ENCODE measurements around the gene LAMA5.

The LAMA5 gene

DNA sequence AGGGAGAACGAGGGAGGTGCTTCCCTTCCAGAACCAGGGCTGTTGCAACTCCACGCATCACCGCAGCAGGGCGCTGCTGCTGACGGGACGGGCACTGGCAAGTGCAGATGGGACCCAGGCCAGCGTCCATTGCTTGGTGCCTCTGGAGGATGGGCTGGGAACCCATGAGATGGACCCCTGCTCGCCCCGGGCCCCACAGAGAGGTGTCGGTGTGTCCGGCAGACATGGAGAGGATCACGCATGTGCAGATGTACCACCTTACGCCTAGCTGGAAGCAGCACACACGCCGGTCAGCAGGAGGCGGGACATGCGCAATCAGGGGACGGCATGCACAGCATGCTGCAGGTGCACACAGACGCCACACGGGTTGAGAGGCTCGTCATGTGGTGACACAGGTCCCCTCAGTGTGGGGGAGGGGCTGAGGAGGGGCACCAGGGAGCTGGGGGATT, 34.2 kb upstream of the LAMA5 start:
- TF ChIP-seq, protein P1, sequence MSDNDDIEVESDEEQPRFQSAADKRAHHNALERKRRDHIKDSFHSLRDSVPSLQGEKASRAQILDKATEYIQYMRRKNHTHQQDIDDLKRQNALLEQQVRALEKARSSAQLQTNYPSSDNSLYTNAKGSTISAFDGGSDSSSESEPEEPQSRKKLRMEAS (IDR thresholded peaks at IDR 0.05) = no peak
- TF ChIP-seq FOXM1 (IDR thresholded peaks at IDR 0.05; ENCODE audit: borderline replicate concordance, low read depth) (no peak), CEBPB (IDR thresholded peaks at IDR 0.05) (no peak)

DNA sequence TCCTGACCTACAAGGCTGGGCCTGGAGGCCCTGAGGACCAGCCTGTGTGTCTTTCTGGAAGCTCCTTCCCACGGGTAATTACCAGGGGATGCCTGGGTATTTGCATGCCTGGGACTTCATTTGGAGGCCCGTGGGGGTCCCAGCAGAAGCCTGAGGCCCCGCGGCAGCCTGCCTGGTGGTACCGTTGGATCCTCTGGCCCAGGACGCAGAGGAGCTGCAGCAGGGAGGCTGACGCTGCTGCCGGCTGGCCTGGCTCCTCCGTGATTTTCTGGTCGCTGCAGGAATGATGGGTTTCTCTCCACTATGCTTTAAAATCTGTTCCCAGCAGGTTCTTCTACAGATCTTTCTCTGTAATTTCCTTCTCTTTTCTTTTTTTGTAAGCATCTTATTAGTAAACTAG, 33.4 kb upstream of the LAMA5 start:
- TF ChIP-seq, protein P2, sequence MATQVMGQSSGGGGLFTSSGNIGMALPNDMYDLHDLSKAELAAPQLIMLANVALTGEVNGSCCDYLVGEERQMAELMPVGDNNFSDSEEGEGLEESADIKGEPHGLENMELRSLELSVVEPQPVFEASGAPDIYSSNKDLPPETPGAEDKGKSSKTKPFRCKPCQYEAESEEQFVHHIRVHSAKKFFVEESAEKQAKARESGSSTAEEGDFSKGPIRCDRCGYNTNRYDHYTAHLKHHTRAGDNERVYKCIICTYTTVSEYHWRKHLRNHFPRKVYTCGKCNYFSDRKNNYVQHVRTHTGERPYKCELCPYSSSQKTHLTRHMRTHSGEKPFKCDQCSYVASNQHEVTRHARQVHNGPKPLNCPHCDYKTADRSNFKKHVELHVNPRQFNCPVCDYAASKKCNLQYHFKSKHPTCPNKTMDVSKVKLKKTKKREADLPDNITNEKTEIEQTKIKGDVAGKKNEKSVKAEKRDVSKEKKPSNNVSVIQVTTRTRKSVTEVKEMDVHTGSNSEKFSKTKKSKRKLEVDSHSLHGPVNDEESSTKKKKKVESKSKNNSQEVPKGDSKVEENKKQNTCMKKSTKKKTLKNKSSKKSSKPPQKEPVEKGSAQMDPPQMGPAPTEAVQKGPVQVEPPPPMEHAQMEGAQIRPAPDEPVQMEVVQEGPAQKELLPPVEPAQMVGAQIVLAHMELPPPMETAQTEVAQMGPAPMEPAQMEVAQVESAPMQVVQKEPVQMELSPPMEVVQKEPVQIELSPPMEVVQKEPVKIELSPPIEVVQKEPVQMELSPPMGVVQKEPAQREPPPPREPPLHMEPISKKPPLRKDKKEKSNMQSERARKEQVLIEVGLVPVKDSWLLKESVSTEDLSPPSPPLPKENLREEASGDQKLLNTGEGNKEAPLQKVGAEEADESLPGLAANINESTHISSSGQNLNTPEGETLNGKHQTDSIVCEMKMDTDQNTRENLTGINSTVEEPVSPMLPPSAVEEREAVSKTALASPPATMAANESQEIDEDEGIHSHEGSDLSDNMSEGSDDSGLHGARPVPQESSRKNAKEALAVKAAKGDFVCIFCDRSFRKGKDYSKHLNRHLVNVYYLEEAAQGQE (IDR thresholded peaks at IDR 0.05; ENCODE audit: low read depth) = no peak
- TF ChIP-seq YY1 (IDR thresholded peaks at IDR 0.05; ENCODE audit: low read depth) (no peak), EP300 (IDR thresholded peaks at IDR 0.05; ENCODE audit: borderline replicate concordance) (no peak), TEAD4 (IDR thresholded peaks at IDR 0.05) (no peak), CREB1 (IDR thresholded peaks at IDR 0.05; ENCODE audit: low read depth) (no peak), EGR1 (IDR thresholded peaks at IDR 0.05) (no peak), RAD21 (IDR thresholded peaks at IDR 0.05; ENCODE audit: low read depth) (no peak), TAF1 (IDR thresholded peaks at IDR 0.05; ENCODE audit: low read depth) (no peak), CEBPB (IDR thresholded peaks at IDR 0.05) (no peak), TCF12 (IDR thresholded peaks at IDR 0.05; ENCODE audit: low read depth) (no peak), ZBTB7A (IDR thresholded peaks at IDR 0.05; ENCODE audit: low read depth) (no peak), NFIC (IDR thresholded peaks at IDR 0.05) (no peak)
- TF ChIP-seq, protein P1 (IDR thresholded peaks at IDR 0.05) = no peak

GRCh38 chr20:62400021-62400420, 32.9 kb upstream of the LAMA5 start:
- TF ChIP-seq TAF1 (IDR thresholded peaks at IDR 0.05; ENCODE audit: low read depth) (no peak), RAD21 (IDR thresholded peaks at IDR 0.05; ENCODE audit: low read depth) (no peak), CEBPB (IDR thresholded peaks at IDR 0.05) (no peak), YY1 (IDR thresholded peaks at IDR 0.05; ENCODE audit: low read depth) (no peak), CREB1 (IDR thresholded peaks at IDR 0.05; ENCODE audit: low read depth) (no peak), EP300 (IDR thresholded peaks at IDR 0.05; ENCODE audit: borderline replicate concordance) (no peak), EGR1 (IDR thresholded peaks at IDR 0.05) (no peak), TEAD4 (IDR thresholded peaks at IDR 0.05) (no peak), TCF12 (IDR thresholded peaks at IDR 0.05; ENCODE audit: low read depth) (no peak), ZBTB7A (IDR thresholded peaks at IDR 0.05; ENCODE audit: low read depth) (no peak), NFIC (IDR thresholded peaks at IDR 0.05) (no peak), FOXM1 (IDR thresholded peaks at IDR 0.05; ENCODE audit: borderline replicate concordance, low read depth) (no peak)
- TF ChIP-seq, protein P2 (IDR thresholded peaks at IDR 0.05; ENCODE audit: low read depth) = no peak
- TF ChIP-seq, protein P1 (IDR thresholded peaks at IDR 0.05) = no peak
- TF ChIP-seq, protein P3, sequence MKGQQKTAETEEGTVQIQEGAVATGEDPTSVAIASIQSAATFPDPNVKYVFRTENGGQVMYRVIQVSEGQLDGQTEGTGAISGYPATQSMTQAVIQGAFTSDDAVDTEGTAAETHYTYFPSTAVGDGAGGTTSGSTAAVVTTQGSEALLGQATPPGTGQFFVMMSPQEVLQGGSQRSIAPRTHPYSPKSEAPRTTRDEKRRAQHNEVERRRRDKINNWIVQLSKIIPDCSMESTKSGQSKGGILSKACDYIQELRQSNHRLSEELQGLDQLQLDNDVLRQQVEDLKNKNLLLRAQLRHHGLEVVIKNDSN (IDR thresholded peaks at IDR 0.05) = no peak

- TF ChIP-seq ZBTB7A (IDR thresholded peaks at IDR 0.05; ENCODE audit: low read depth) (no peak), YY1 (IDR thresholded peaks at IDR 0.05; ENCODE audit: low read depth) (no peak), EGR1 (IDR thresholded peaks at IDR 0.05) (no peak), RAD21 (IDR thresholded peaks at IDR 0.05; ENCODE audit: low read depth) (no peak), TAF1 (IDR thresholded peaks at IDR 0.05; ENCODE audit: low read depth) (no peak), FOXM1 (IDR thresholded peaks at IDR 0.05; ENCODE audit: borderline replicate concordance, low read depth) (no peak), CREB1 (IDR thresholded peaks at IDR 0.05; ENCODE audit: low read depth) (no peak), TEAD4 (IDR thresholded peaks at IDR 0.05) (no peak), TCF12 (IDR thresholded peaks at IDR 0.05; ENCODE audit: low read depth) (no peak), NFIC (IDR thresholded peaks at IDR 0.05) (no peak), CEBPB (IDR thresholded peaks at IDR 0.05) (no peak), EP300 (IDR thresholded peaks at IDR 0.05; ENCODE audit: borderline replicate concordance) (no peak)
- TF ChIP-seq, protein P3 (IDR thresholded peaks at IDR 0.05) = no peak
- TF ChIP-seq, protein P1 (IDR thresholded peaks at IDR 0.05) = no peak
- TF ChIP-seq, protein P2 (IDR thresholded peaks at IDR 0.05; ENCODE audit: low read depth) = no peak
Measured at GRCh38 chr20:62398120-62398821, 31.2 kb upstream of the LAMA5 start.
